ENCODE results near the gene VEZF1. TPM values are rescaled to one million over a fixed set of nuclear protein-coding genes. Genes with fewer than 3 reads are reported as not detected.
"Not testable (repeated sequence)": the region's sequence is repeated elsewhere in the genome, so short reads cannot be mapped to it uniquely, and the experiment has no call there.

The VEZF1 gene
- polyA plus RNA-seq, 4 donors: 98.0 to 120 (median 106) TPM

DNA sequence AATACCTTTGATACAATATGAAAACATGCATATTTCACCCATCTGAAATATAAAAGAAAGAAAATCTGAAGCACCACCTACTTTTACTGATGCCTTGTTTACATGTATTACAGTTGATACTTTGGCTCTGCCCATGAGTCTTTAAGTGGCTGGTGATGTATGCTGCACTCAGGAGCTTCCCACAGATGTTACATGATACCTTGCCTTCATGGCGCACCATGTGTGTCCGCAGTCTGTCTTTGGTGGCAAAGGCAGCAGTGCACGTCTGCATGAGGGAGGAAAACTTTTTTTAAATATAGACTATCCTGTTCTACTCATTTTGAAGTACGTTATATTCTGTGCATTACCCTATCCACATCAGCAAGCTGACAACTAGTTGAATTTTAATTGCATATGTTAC is 7.5 kb downstream of the VEZF1 start:
- DNase-seq (ENCODE audit: low read depth in 4 of 4, low spot score in 3 of 4): no peak

DNA sequence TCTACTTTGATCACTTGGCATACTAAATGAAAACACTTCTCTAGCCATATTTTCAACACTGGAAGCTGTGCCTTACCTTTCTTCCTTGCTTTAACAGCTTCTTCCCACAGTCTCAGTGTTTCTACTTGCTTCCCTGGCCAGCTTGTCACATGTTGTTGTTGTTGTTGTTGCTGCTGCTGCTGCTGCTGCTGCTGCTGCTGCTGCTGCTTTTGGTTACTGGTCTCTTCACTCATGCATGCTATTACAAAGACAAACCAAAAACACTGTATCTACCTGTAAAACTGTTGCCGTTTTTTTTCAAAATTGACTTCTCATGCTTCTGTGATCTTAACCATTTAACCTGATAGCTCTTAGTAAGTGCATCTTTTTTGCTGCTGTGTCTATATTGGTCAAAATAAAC is 9.0 kb downstream of the VEZF1 start:
- no peak for DNase-seq (ENCODE audit: low read depth in 4 of 4, low spot score in 3 of 4)

DNA sequence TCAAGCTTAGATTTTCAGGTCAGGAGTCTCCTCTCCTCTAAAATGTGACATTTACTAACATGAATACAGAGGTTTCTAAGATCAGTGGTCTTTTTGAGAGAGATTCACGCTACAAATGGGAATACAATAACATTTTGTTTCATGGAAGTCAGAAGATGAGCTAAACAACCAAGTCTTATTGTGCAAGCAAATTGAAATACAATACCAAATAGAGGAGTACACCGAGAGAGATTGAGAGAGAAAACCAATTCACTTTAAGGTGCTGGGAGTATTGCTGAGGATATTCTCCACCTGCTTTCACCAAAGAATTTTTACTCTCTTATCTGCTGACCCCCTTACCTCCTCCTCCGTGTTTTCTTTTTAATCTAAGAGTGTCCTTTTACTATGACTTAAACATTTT is 11.5 kb downstream of the VEZF1 start:
- no peak for DNase-seq (ENCODE audit: low read depth in 4 of 4, low spot score in 3 of 4)

DNA sequence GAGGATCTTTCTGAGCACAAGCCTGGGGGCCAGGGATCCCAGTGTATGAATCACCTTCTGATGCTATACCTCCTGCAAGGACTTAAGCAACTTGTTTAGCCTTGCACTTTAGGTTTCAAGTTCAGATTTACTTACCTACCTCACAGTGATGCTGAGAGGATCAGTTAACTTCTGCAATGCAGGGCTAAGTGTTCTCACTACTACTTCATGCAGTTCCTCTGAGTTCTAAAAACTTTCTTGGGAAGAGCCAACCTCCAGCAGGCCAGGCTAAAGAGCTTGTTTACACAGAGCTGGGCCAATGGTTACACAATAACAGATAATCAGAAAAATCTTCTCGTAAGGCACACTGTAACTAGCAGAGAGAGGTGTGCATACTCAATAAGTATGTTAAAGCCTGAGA is 13.0 kb downstream of the VEZF1 start:
- DNase-seq (ENCODE audit: low read depth in 4 of 4, low spot score in 3 of 4): no peak

DNA sequence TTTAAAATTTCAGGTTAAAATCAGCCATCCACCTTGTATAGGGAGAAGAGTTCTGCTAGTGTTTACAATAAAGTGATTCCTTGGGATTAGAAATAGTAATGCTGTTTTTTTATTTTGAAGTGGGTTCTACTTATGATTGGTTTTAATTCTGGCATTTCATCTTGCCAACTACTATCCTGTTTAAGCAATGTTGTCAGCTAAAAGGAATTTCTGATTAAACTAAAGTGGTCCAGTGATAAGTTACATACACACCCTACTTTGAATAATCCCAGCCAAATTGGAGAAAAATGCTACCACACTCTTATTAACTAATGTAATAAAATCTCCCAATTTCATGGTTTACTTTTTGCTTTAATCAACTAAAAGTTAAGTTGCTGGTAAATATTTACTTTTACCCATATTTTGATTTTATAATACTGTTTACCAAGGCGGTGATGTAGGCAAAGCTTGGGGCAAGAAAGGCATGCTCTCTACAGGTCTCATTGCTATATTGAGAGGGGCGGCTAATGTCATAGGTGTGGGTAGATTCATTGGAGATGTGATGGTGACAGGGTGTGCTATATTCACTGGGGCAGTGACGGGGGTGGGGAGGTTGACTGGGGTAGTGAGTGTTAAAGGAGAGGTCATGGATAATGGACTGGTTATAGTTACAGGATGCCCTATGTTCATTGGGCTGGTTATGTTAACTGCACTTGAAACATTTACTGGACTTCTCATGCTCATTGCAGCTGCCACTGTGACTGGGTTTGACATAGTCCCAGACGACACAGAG is 13.8 kb downstream of the VEZF1 start:
- not testable (repeated sequence) for DNase-seq (ENCODE audit: low read depth in 4 of 4, low spot score in 3 of 4)

DNA sequence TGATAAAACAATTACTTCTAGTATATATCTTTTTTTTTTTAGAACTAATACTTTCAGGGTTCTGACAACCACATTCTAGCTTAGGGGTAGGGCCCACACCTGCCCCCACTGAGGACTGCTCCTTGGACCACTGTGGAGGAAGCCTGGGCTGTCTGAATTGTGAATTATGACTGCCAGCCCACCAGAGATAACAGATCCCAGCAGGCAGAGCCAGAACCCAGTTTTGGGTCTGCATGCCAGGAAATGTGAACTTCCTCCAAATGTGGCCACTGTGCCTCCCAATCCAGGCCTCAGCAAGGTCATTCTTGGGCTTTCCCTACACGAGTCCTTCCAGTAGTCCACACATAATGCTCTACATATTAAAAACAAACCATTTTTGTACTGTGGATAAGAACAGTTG is 15.9 kb downstream of the VEZF1 start:
- DNase-seq (ENCODE audit: low read depth in 4 of 4, low spot score in 3 of 4): no peak

DNA sequence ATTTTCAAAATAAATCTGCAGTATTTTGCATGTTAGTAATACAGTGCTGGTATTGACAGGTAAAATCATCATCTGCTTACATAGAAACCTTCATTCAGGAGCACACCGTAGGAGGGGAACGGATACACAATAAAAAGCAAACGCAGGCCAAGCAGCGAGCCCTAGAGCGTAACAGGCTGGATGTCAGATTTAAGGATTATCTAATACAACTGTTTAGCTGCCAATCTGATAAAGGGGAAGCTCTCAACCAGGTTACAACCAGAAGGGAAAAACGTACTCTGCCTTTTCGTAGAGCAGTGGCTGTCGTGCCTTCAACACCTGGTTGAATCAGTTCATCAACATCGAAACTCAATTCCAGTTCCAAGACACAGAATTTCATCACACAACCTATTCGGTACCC is 16.5 kb downstream of the VEZF1 start:
- no peak for DNase-seq (ENCODE audit: low read depth in 4 of 4, low spot score in 3 of 4)

DNA sequence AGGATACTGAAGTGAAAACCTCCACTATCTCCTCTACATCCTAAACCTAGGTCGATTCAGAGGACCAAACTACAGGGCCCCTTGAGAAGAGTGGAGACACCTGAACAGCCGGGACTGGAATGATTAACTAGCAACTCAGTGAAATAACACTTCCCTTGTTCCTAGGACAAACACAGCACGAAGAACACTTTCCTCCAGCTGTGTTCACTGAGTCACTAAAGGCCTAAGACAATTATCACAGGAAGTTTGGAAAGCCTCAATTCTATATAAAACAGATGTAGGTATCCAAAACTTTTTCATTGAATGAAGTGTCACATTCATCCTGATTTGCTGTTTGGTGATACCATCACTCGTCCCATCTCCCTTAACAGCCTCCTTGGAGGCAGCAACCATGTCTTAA is 17.3 kb downstream of the VEZF1 start:
- DNase-seq (ENCODE audit: low read depth in 4 of 4, low spot score in 3 of 4): no peak

DNA sequence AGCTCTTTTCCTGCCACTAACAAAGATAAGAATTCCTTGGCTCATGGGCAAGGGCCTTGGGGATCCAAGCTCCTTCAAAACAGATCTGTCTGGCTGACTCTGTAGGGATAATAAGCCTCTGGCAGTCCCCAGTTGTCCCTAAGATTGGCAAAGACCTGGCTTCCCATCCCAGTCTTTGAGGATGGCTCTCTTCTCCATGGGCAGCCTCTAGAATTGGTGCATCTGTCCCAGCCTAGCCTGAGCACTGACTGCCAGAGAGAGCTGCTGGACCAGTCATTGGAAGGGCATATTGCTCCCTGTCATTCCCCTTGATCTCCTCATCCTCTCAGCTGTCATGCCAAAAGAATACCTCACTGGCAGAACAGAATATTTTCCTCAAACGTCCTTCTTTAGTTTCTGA is 19.6 kb downstream of the VEZF1 start:
- DNase-seq (ENCODE audit: low read depth in 4 of 4, low spot score in 3 of 4): no peak

DNA sequence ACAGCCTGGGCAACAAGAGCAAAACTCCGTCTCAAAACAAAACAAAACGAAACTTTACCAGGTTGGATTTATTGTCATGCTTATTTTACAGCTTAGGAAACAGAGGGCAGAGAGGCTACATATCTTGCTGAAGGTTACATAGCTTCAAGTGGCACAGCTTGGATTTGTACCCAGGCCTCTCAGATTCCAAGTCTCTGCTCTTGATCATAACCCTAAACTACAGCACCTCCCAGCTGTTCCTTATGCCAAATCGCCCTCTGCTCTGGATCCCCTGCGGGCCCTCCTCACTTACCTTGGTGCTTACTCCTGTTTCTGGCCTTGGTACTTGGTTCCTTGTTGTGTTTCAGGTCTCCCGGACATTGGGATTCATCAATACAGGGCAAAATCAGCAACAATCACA is 21.2 kb downstream of the VEZF1 start:
- no peak for DNase-seq (ENCODE audit: low read depth in 4 of 4, low spot score in 3 of 4)

DNA sequence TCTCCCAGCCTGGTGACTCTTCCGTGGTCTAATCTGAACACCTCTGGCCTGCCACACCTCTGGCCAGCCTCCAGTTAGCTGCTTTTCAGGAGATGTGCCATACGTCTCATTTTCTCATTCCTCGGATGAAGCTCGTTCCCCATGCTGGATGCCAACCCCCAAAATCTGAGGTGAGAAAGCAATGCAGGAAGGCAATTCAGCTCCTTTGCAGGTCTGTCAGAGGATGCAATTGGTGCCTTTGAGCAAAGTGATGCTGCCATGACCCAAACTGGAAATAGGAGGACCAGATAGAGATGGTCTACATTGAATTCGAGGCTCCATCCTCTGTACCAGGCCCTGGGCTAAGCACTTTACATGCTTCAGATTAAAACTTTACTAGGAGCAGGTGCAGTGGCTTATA is 21.8 kb downstream of the VEZF1 start:
- no peak for DNase-seq (ENCODE audit: low read depth in 4 of 4, low spot score in 3 of 4)

DNA sequence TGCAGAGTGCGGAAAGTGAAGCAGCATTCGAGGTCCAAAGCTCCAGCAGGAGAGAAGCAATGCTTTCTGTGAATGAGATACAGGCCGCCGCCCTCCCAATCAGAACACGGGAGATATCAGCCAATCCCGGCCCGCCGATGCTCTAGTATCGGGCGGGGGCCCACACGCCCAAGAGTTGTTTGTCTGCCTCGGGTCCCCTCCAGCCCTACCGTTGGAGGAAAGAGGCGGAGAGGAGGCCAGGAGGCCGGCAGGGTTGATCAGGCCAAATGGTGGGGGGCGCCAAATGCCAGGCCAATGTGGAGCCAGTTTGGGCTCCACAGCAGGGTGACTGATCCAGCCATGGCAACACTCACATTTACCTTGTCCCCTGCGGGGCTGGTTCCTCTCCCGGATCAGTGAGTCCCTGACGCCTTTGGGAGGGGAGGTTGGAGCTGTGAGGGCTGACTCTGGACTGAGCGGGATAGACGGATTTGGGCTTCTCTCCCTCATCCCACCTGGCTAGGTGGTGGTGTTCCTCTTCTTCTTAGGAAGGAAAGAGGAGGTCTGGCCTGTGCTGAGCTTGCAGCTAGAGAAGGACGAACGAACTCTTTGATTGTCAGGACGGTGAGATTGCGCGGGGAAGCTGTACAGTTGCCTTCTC is 22.4 kb downstream of the VEZF1 start:
- DNase-seq (ENCODE audit: low read depth in 4 of 4, low spot score in 3 of 4): no peak

DNA sequence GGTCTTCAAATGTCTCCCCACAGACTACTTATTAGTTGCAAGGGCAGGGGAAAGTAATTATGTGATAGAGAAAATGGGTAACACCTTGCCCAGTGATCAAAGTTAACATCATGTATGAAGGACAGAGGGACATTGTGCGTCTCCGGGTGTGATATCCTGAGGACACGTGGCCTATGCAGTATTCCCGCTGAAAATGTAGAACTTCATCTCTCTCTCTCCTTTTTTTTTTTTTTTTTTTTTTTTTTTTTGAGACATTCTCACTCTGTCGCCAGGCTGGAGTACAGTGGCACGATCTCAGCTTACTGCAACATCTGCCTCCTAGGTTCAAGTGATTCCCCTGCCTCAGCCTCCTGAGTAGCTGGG is 24.9 kb downstream of the VEZF1 start:
- no peak for DNase-seq (ENCODE audit: low read depth in 4 of 4, low spot score in 3 of 4)

DNA sequence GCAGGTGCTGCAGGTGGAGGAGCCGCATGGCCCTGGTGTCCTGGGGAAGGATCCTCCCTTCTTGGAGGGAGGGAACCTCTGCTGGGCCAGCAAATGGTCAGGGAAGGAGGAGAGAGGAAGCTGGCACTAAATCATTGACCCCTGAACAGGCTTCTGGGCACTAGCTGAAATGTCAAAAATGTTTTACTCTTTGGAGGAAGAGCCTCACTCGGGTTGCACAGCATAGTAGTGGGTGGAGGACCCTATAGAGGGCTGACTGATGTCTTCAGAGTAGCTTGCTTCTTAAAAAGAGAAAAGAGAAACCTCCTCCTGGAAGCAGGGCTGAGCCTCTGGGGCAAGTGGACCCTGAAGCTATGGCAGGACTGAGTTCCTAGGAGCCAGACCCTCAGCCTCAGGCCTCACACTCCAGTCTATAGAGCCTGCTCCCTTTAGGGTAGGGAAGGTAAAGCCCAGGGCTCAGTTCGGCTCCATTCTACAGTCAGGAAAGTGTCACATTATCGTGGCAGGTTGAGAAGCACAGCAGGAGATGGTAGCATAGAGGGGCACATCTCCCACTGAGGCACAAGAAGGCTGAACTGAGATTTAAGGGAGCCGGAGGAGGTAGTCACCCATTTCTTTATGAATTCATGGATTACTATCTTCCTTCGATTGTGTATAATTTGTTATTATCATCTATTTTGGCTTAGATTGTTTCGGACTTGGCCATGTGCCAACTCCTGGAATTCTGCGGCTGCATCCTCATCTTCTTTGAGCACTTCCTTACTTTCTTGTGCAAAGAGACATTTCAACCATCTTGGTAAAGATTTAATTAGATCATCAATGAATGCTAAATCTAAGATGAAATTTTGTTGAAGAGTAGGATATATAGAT is 25.5 kb downstream of the VEZF1 start:
- DNase-seq (ENCODE audit: low read depth in 4 of 4, low spot score in 3 of 4): no peak

DNA sequence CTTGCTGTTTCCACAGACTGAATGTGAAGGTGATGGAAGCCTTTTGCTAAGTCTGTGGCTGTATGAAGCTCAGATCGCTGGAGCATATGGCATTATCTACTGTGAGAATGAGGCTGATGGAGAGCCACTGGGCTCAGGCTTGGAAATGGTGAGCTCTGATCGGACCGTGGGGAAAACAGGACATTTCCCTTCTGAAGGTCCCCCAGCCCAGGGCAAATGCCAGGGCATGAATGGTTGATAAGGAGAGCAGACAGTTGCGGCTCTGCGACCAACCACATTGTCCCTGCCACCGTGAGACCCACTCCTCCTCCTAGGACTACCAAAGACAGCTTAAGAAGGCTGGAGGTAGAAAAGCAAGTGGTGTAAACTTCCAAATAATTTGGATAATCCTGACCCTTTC is 28.1 kb downstream of the VEZF1 start:
- DNase-seq (ENCODE audit: low read depth in 4 of 4, low spot score in 3 of 4): no peak

DNA sequence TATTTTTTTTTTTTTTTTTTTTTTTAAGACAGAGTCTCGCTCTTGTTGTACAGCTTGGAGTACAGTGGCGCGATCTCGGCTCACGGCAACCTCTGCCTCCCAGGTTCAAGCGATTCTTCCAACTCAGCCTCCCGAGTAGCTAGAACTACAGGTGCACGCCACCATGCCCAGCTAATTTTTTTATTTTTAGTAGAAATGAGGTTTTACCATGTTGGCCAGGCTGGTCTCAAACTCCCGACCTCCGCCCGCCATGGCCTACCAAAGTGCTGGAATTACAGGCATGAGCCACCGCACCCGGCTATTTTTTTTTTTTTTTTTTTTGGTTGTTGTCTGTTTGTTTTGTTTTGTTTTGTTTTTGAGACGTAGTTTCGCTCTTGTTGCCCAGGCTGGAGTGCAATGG is 29.7 kb downstream of the VEZF1 start:
- DNase-seq (ENCODE audit: low read depth in 4 of 4, low spot score in 3 of 4): not testable (repeated sequence)

DNA sequence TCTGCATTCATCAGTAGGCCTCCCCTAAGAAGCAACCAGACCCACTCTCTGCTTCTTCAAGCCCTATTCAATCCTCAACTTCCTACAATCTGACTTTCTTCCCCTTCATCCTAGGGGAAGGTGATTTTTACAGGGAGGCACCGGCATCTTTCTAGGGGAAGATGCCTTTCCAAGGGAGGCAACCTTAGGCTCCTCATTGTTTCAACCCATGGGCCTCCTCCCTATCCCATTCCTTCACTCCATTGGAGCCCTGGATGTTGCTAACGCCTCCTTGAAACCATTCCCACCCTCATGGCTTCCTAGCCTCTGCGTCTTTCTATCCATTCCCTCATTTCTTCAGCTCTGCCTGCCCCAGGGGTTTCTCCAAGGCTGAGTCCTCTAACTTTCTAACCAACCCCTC is 30.2 kb downstream of the VEZF1 start:
- DNase-seq (ENCODE audit: low read depth in 4 of 4, low spot score in 3 of 4): no peak

DNA sequence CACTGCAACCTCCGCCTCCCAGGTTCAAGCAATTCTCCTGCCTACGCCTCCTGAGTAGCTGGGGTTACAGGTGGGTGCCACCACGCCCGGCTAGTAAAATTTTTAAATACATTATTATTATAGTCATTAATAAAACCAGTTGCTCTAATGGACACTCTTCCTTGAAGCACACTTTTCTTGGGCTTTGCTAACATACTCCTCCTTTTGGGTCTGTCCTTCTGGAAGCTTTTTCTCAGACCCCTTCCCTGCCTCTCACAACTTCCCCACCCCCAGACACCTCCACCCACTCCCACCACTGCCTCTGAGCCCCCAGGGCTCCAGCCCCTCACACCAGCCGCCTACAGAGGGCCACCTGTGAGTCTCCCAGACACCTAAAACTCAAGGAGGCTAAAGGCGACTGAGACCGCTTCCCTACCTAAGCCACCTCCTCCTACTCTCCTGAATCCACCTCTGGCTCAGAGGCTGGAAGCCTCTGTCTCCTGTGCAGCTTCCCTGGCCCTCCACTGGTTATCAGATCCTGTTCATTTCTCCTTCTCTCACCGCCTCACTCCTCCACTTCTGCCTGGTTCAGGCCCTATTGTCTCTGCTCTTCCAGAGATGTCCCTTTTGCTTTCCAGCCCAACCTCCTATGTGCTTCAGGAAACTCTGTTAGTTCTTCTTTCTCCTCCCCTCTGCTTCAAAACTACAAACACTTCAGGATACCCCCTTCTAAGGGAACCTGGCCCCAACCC is 30.8 kb downstream of the VEZF1 start:
- no peak for DNase-seq (ENCODE audit: low read depth in 4 of 4, low spot score in 3 of 4)

DNA sequence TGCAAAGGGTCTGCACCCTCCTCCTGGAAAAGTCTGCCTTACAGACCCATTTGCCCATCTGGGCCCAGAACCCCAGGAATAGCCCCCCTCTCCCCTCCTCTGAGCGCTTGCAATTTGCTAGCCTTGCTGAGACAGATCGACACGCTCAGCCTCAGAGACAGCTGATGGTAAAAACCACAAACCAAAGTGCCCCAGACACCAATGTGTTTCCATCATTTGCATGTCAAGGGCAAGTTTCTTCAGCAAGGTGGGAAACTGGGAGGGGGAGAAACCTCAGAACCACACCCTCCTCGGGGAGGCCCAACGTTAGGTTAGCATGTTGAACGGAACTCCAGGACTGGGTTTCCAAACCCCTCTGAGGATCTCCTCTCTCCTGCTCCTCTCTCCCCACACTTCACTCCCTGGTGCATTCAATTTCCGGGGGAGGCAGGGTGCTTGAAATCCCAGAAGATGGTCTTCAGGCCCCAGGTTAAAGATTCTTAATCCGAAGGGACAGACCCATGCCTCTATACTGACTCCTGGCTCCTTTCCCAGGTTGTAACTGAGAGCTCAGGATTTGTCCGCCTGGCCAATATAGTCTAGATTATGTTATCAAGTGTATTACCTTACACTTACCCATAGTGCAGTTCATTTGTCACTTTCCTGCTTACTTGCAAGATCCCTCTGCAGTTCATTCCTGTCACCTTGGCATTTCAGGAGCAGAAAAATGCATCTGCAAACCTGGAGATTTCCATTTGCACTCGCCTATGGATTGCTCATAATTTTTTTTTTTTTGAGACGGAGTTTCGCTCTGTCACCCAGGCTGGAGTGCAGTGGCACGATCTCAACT is 31.5 kb downstream of the VEZF1 start:
- DNase-seq (ENCODE audit: low read depth in 4 of 4, low spot score in 3 of 4): no peak
